GM19025 (cell line): ENCODE results near the gene GLI2.

Experiments
- ATAC-seq: cut with Tn5 transposase; IDR thresholded peaks from one replicate; pipeline ENCODE4 v1.9.1; 2021; ENCODE audit warnings: mild to moderate bottlenecking, low read depth, moderate library complexity; ENCODE audit not compliant: unreplicated experiment

GLI2 gene

DNA sequence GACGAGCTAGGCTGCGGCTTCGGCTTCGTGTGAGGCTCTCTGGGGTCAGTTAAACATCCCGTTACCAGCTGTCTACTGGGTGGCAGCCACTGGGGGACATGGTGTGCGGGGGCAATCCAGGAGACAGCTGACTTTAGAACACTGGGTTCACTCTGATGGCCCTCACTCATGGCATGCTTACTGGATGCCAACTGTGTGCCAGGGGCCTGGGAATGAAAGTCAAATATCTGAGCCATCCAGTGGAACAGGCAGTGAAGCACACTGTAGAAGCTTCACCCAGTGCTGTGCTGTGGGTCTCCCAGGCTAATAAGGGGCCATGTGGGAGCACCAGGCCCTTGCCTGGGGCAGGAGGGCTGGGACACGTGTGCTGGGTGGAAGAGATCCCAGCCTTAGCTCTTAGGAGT is 48.3 kb downstream of the GLI2 start:
- no peak for ATAC-seq
